Fibroblast of villous mesenchyme (primary cell): ENCODE data around the gene FHDC1. TPM values are rescaled to one million over a fixed set of nuclear protein-coding genes. Genes with fewer than 3 reads are reported as not detected.

Experiments used
- DNase-seq: peaks from one replicate; pipeline ENCODE4 v3.0.0-alpha.2; 2010; ENCODE audit warnings: low read depth
- H3K4me3 ChIP-seq: 2 replicates; pipeline ENCODE4 v1.5.1; 2011; ENCODE audit warnings: low read depth, mild to moderate bottlenecking, low read length
- total RNA-seq: library from RNA; depleted of rRNA; stranded (reverse); fragments of >200 nt; gene quantifications from 2 replicates; pipeline ENCODE4 v1.2.3, GENCODE V29; 2012
- TF ChIP-seq, protein P1 (sequence below): IDR thresholded peaks from 2 replicates; pipeline ENCODE4 v1.5.1; 2012; ENCODE audit warnings: low read depth, mild to moderate bottlenecking, low read length; ENCODE audit not compliant: insufficient read depth

Gene FHDC1
- total RNA-seq, 1 donor: 1.7 TPM

GRCh38 chr4:152996672-152997071, 60.5 kb downstream of the FHDC1 start:
- DNase-seq: no peak
- TF ChIP-seq, protein P1, sequence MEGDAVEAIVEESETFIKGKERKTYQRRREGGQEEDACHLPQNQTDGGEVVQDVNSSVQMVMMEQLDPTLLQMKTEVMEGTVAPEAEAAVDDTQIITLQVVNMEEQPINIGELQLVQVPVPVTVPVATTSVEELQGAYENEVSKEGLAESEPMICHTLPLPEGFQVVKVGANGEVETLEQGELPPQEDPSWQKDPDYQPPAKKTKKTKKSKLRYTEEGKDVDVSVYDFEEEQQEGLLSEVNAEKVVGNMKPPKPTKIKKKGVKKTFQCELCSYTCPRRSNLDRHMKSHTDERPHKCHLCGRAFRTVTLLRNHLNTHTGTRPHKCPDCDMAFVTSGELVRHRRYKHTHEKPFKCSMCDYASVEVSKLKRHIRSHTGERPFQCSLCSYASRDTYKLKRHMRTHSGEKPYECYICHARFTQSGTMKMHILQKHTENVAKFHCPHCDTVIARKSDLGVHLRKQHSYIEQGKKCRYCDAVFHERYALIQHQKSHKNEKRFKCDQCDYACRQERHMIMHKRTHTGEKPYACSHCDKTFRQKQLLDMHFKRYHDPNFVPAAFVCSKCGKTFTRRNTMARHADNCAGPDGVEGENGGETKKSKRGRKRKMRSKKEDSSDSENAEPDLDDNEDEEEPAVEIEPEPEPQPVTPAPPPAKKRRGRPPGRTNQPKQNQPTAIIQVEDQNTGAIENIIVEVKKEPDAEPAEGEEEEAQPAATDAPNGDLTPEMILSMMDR: no peak
- no peak overlapping the region for H3K4me3 ChIP-seq

GRCh38 chr4:152997288-152997687, 61.2 kb downstream of the FHDC1 start:
- DNase-seq: no peak
- TF ChIP-seq, protein P1: no peak
- no peak overlapping the region for H3K4me3 ChIP-seq

- TF ChIP-seq, protein P1: no peak
- DNase-seq: no peak
- H3K4me3 ChIP-seq: no peak overlapping the region
Measured at GRCh38 chr4:152997771-152998487, 61.8 kb downstream of the FHDC1 start.

- H3K4me3 ChIP-seq: no peak overlapping the region
- TF ChIP-seq, protein P1: no peak
- no peak for DNase-seq
Measured at GRCh38 chr4:152998861-152999260, 62.7 kb downstream of the FHDC1 start.

DNA sequence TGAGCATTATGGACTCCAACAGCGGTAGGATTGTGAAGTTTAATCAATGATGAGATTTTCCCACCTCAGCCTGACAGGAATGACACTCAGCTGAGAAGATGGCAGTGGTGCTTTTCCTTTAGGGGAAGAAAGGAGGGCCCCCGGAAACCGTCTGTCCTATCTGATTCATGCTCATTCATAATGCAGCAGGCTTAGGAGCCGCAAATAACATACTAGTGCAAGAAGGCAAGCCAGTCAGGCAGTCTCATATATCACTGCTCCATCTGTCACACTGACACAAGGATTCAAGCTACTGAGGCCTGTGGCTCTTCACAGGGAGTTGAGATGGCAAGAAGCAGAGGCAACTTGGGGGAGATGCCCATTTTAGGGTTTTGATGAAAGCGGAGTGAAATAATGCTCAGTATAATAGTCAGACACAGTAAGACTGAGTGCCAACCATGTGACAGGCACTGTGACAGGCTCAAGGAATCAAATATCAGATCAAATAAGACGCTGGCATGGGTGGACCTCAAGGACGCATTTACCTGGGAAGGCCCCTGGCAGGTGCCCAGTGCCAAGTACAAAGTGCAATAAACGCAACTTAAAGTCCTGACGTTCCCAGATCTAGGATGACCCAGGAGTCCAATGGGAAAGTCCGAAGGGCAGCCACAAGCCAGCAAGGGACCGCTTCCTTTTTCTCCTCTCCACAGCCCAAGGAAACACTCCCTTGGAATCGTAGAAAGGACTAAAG, 63.4 kb downstream of the FHDC1 start:
- no peak for DNase-seq
- TF ChIP-seq, protein P1: no peak
- no peak overlapping the region for H3K4me3 ChIP-seq

DNA sequence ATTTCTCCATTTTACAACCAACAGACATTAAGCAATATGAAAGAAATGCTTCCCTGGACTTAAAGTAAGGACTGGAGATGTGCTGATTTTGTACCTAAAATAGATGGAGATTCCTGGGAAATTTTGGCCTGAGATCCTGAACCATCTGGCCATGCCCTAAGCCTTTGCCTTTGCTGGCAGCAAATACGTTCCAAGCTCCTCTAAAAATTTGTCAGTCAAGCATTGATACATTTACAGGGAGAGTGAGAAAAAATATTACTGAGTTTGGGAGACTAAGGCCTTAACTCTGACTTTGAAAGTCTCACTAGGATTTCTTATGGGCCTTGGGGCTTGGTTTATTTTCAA, 63.9 kb downstream of the FHDC1 start:
- DNase-seq: no peak
- TF ChIP-seq, protein P1: no peak
- H3K4me3 ChIP-seq: no peak overlapping the region
